Measurements from ENCODE around the gene GMDS. TPM values are rescaled to one million over a fixed set of nuclear protein-coding genes. Genes with fewer than 3 reads are reported as not detected.

GMDS gene
- total RNA-seq, 4 donors from 2014 or later, result 3.4 to 7.2 (median 4.6) TPM

DNA sequence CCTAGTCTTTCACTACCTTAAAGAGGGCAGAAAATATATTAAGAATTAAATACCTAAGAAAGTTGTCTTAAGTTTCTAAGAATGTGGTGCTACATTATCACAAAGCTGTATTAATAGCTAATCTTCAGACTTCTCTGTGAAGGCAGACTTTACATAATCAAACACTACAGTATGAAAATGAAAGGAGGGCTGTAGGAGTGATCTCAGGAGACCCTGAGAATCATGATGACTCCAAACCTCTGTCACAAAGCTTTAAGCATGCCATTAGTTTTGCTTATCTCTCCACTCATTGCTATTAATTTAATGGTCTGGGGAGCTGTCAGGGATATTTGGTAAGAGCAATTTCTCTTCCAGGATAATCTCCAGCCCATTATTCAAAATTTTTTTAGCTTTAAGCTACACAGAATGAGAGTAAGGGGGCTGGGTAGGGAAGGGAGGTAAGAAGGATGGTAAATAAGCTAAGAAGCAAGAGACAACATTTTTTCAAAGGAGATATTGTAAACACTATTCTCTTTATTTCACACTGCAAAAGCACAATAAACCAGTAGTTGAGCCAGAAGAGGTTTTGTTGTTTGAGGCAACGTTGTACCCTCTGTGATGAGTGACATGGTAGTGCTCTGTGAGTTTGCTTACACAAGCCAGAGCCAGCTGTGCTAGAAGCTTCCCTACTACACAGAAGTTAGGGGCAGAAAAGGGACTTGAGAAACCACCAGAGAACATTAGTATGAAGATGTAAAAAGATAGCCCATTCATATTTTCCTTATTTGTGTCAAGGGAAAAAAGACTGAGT is 258.8 kb downstream of the GMDS start:
- TF ChIP-seq, protein P1, sequence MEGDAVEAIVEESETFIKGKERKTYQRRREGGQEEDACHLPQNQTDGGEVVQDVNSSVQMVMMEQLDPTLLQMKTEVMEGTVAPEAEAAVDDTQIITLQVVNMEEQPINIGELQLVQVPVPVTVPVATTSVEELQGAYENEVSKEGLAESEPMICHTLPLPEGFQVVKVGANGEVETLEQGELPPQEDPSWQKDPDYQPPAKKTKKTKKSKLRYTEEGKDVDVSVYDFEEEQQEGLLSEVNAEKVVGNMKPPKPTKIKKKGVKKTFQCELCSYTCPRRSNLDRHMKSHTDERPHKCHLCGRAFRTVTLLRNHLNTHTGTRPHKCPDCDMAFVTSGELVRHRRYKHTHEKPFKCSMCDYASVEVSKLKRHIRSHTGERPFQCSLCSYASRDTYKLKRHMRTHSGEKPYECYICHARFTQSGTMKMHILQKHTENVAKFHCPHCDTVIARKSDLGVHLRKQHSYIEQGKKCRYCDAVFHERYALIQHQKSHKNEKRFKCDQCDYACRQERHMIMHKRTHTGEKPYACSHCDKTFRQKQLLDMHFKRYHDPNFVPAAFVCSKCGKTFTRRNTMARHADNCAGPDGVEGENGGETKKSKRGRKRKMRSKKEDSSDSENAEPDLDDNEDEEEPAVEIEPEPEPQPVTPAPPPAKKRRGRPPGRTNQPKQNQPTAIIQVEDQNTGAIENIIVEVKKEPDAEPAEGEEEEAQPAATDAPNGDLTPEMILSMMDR (IDR thresholded peaks at IDR 0.05 in 4 of 5, conservative IDR thresholded peaks at IDR 0.05 in 1 of 5), result no peak
- TF ChIP-seq POLR2A (IDR thresholded peaks at IDR 0.05), result no peak
- Histone ChIP-seq H3K4me3 (no peak overlapping the region), H3K27me3 (no peaks in the 10 kb centered on the region), H3K27ac (no peak overlapping the region), H3K4me1 (no peaks in the 10 kb centered on the region), H3K36me3 (no peaks in the 10 kb centered on the region), H3K9me3 (no peaks in the 10 kb centered on the region)
- ATAC-seq (no peak), DNase-seq (no peak)
- intact Hi-C loops (cut with DNase I; ENCODE audit: low total_unique reads), result no loop called here
- in situ Hi-C loops (cut with MboI; ENCODE audit: low sequenced_read_pairs in 4 of 4), result no loop called here

DNA sequence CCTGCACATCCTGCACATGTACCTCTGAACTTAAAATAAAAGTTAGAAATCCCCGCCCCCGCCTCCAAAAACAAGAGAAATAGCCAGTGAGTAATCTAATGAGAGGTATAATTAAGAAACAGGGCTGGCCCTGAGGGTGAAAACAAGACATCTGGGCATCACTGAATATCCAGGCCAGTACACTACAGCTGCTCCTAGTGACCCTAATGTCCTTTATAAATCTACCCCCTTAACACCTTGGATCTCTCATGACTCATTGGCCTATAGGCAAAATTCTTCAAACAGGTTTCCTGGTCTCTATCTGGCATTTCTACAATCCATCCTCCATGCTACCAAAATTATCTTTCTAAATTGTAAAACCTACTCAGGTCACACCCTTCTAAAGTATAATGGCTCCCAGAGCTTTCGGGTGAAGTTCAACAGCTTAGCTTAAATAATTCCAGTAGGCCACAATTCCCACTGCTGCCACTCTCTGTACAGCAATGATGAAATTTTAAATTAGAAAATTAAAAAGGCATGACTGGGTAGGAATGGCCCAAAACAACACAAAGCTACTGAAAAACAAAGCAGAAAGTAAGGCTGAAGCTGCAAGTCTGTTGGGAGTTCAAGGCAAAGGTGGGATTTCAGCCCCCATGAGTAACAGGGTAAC is 260.9 kb downstream of the GMDS start:
- H3K4me1 ChIP-seq, result no peaks in the 10 kb centered on the region
- no peak for ATAC-seq
- no peaks in the 10 kb centered on the region for H3K36me3 ChIP-seq
- no peak overlapping the region for H3K27ac ChIP-seq
- no peaks in the 10 kb centered on the region for H3K27me3 ChIP-seq
- intact Hi-C loops (cut with DNase I; ENCODE audit: low total_unique reads), result no loop called here
- in situ Hi-C loops (cut with MboI; ENCODE audit: low sequenced_read_pairs in 4 of 4), result no loop called here
- no peak for DNase-seq
- TF ChIP-seq, protein P1 (IDR thresholded peaks at IDR 0.05 in 4 of 5, conservative IDR thresholded peaks at IDR 0.05 in 1 of 5), result no peak
- no peak for TF ChIP-seq POLR2A (IDR thresholded peaks at IDR 0.05)
- no peak overlapping the region for H3K4me3 ChIP-seq
- H3K9me3 ChIP-seq, result no peaks in the 10 kb centered on the region

DNA sequence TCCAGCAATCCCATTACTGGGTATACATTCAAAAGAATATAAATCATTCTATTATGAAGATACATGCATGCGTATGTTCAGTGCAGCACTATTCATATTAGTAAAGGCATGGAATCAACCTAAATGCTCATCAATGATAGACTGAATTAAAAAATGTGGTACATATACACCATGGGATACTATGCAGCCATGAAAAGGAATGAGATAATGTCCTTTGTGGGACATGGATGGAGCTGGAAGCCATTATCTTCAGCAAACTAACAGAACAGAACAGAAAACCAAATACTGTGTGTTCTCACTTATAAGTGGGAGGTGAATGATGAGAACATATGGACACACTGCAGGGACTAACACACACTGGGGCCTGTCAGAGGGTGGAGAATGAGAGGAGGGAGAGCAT is 261.6 kb downstream of the GMDS start:
- Histone ChIP-seq H3K4me3 (no peak overlapping the region), H3K9me3 (no peaks in the 10 kb centered on the region), H3K4me1 (no peaks in the 10 kb centered on the region), H3K27me3 (no peaks in the 10 kb centered on the region), H3K27ac (no peak overlapping the region), H3K36me3 (no peaks in the 10 kb centered on the region)
- TF ChIP-seq, protein P1 (IDR thresholded peaks at IDR 0.05 in 4 of 5, conservative IDR thresholded peaks at IDR 0.05 in 1 of 5), result no peak
- TF ChIP-seq POLR2A (IDR thresholded peaks at IDR 0.05), result no peak
- no peak for DNase-seq
- in situ Hi-C loops (cut with MboI; ENCODE audit: low sequenced_read_pairs in 4 of 4) (no loop called here), intact Hi-C loops (cut with DNase I; ENCODE audit: low total_unique reads) (no loop called here)
- no peak for ATAC-seq

DNA sequence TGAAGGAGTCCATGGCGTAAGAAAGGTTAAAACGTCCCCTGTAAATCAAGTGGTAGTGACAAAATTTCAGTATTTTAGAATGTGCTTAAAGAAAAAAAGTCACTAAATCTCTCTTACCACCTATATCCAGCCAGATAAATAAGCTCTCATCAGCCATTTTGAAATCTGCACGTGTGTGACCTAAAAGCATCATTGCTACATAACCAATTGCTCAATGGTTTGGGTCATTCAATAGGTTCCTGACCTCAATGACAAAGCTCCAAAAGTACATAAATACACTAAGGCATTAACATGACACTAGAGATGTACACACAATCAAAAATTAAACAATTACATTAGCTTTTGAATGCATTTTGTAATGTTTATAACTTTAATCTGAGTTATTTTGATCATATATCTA is 272.4 kb downstream of the GMDS start:
- no peaks in the 10 kb centered on the region for H3K9me3 ChIP-seq
- no peaks in the 10 kb centered on the region for H3K27me3 ChIP-seq
- intact Hi-C loops (cut with DNase I; ENCODE audit: low total_unique reads), result no loop called here
- ATAC-seq, result no peak
- TF ChIP-seq, protein P1 (IDR thresholded peaks at IDR 0.05 in 4 of 5, conservative IDR thresholded peaks at IDR 0.05 in 1 of 5), result no peak
- no peak for TF ChIP-seq POLR2A (IDR thresholded peaks at IDR 0.05)
- no peak overlapping the region for H3K27ac ChIP-seq
- no peaks in the 10 kb centered on the region for H3K36me3 ChIP-seq
- in situ Hi-C loops (cut with MboI; ENCODE audit: low sequenced_read_pairs in 4 of 4), result no loop called here
- no peaks in the 10 kb centered on the region for H3K4me1 ChIP-seq
- DNase-seq, result no peak
- H3K4me3 ChIP-seq, result no peak overlapping the region

Data from gastrocnemius medialis (tissue), 4 donors.